Stimulated activated naive CD8-positive, alpha-beta T cell treated with anti-CD3 and anti-CD28 coated beads, Interleukin-15, amount 100 ng/mL, for 72 hours (primary cell): ENCODE results near the gene KLHL33.

Experiments used
- ATAC-seq: fragments of 150-1000 bp; cut with Tn5 transposase; 2 replicates; pipeline ENCODE4 v1.10.0; 2021; ENCODE audit warnings: mild to moderate bottlenecking, moderate library complexity
- DNase-seq, 2 donors: peaks; one replicate each; pipeline ENCODE4 v3.0.0; 2021 to 2022
- H3K27ac Mint-ChIP-seq, 2 donors: one replicate each; pipeline ENCODE4 v1.8.0; 2022; ENCODE audit warnings: mild to moderate bottlenecking in 2 of 2, mixed read lengths in 2 of 2, moderate library complexity in 2 of 2
- H3K27me3 Mint-ChIP-seq: one replicate; pipeline ENCODE4 v1.8.0; 2022; ENCODE audit warnings: mixed read lengths
- H3K4me1 Mint-ChIP-seq: one replicate; pipeline ENCODE4 v1.8.0; 2022; ENCODE audit warnings: mild to moderate bottlenecking, mixed read lengths
- H3K4me3 Mint-ChIP-seq, 2 donors: one replicate each; pipeline ENCODE4 v1.8.0; 2022; ENCODE audit warnings: mild to moderate bottlenecking in 2 of 2, mixed read lengths in 2 of 2, moderate library complexity in 1 of 2
- H3K9me3 Mint-ChIP-seq, 2 donors: one replicate each; pipeline ENCODE4 v1.8.0; 2022; ENCODE audit warnings: mixed read lengths in 2 of 2

Gene KLHL33

GRCh38 chr14:20429801-20430669 is 5.9 kb downstream of the KLHL33 start:
- peak; percentile 48 for ATAC-seq
- peak overlapping the region in 1 of 2 donors; percentile 71 for H3K4me3 Mint-ChIP-seq

GRCh38 chr14:20428802-20429201 is 7.2 kb downstream of the KLHL33 start:
- peak overlapping the region in 1 of 2 donors; percentile 97 for H3K27ac Mint-ChIP-seq
- ATAC-seq (peak; percentile 24), DNase-seq (no peak)
- H3K27me3 Mint-ChIP-seq = no peaks in the 10 kb centered on the region
- peaks cover 36% of the 10 kb centered on the region for H3K4me1 Mint-ChIP-seq
- H3K4me3 Mint-ChIP-seq = peak overlapping the region; percentile 71
- H3K9me3 Mint-ChIP-seq = no peaks in the 10 kb centered on the region

More at GRCh38 chr14:20429801-20430669, 5.9 kb downstream of the KLHL33 start:
- peak; percentile 23 to 40 for DNase-seq
- peak overlapping the region; percentile 76 to 93 for H3K27ac Mint-ChIP-seq
- H3K4me1 Mint-ChIP-seq = peaks cover 36% of the 10 kb centered on the region
- H3K27me3 Mint-ChIP-seq = no peaks in the 10 kb centered on the region
- no peaks in the 10 kb centered on the region for H3K9me3 Mint-ChIP-seq

- ATAC-seq = peak; percentile 49
- H3K4me1 Mint-ChIP-seq = peaks cover 36% of the 10 kb centered on the region
- peak overlapping the region; percentile 71 for H3K4me3 Mint-ChIP-seq
- H3K27ac Mint-ChIP-seq = peak overlapping the region; percentile 88 to 90
- peak; percentile 12 to 24 for DNase-seq
- H3K9me3 Mint-ChIP-seq = no peaks in the 10 kb centered on the region
- no peaks in the 10 kb centered on the region for H3K27me3 Mint-ChIP-seq
These were observed 8.0 kb downstream of the KLHL33 start for GRCh38 chr14:20428010-20428365.

- Mint-ChIP-seq H3K27ac (peak overlapping the region; percentile 88 to 90), H3K27me3 (no peaks in the 10 kb centered on the region), H3K4me3 (peak overlapping the region; percentile 71), H3K4me1 (peaks cover 36% of the 10 kb centered on the region), H3K9me3 (no peaks in the 10 kb centered on the region)
- DNase-seq = no peak
- ATAC-seq = peak; percentile 82
These were observed 8.5 kb downstream of the KLHL33 start for GRCh38 chr14:20427231-20428009.

- peaks cover 29% of the 10 kb centered on the region for H3K4me1 Mint-ChIP-seq
- no peak for ATAC-seq
- no peaks in the 10 kb centered on the region for H3K9me3 Mint-ChIP-seq
- no peaks in the 10 kb centered on the region for H3K27me3 Mint-ChIP-seq
- no peak overlapping the region for H3K27ac Mint-ChIP-seq
- no peak for DNase-seq
- no peak overlapping the region for H3K4me3 Mint-ChIP-seq
These were observed 11.1 kb downstream of the KLHL33 start for GRCh38 chr14:20424851-20425250.

GRCh38 chr14:20422886-20423285 is 13.1 kb downstream of the KLHL33 start:
- no peak for ATAC-seq
- Mint-ChIP-seq H3K9me3 (no peaks in the 10 kb centered on the region), H3K27me3 (no peaks in the 10 kb centered on the region), H3K4me3 (no peak overlapping the region), H3K27ac (no peak overlapping the region), H3K4me1 (peaks cover 9% of the 10 kb centered on the region)
- DNase-seq = no peak

- H3K27ac Mint-ChIP-seq = no peak overlapping the region
- DNase-seq = no peak
- ATAC-seq = no peak
- H3K27me3 Mint-ChIP-seq = no peaks in the 10 kb centered on the region
- H3K4me1 Mint-ChIP-seq = no peaks in the 10 kb centered on the region
- no peaks in the 10 kb centered on the region for H3K9me3 Mint-ChIP-seq
- no peak overlapping the region for H3K4me3 Mint-ChIP-seq
These were observed 14.7 kb downstream of the KLHL33 start for GRCh38 chr14:20421267-20421666.

GRCh38 chr14:20419419-20419818 is 16.5 kb downstream of the KLHL33 start:
- Mint-ChIP-seq H3K27ac (no peak overlapping the region), H3K9me3 (no peaks in the 10 kb centered on the region), H3K27me3 (no peaks in the 10 kb centered on the region), H3K4me1 (peaks cover 12% of the 10 kb centered on the region), H3K4me3 (no peak overlapping the region)
- ATAC-seq (peak; percentile 53), DNase-seq (no peak)

- H3K4me3 Mint-ChIP-seq = no peak overlapping the region
- no peak for ATAC-seq
These were observed 17.5 kb downstream of the KLHL33 start for GRCh38 chr14:20418501-20418909.

GRCh38 chr14:20417250-20418186 is 18.4 kb downstream of the KLHL33 start:
- ATAC-seq (no peak), DNase-seq (no peak)
- Mint-ChIP-seq H3K27me3 (no peaks in the 10 kb centered on the region), H3K9me3 (no peaks in the 10 kb centered on the region), H3K4me1 (peaks cover 19% of the 10 kb centered on the region), H3K4me3 (no peak overlapping the region), H3K27ac (no peak overlapping the region)

More at GRCh38 chr14:20418501-20418909, 17.5 kb downstream of the KLHL33 start:
- H3K27me3 Mint-ChIP-seq = no peaks in the 10 kb centered on the region
- no peak overlapping the region for H3K27ac Mint-ChIP-seq
- DNase-seq = no peak
- H3K4me1 Mint-ChIP-seq = peaks cover 19% of the 10 kb centered on the region
- no peaks in the 10 kb centered on the region for H3K9me3 Mint-ChIP-seq

GRCh38 chr14:20416223-20416622 is 19.7 kb downstream of the KLHL33 start:
- H3K9me3 Mint-ChIP-seq = no peaks in the 10 kb centered on the region
- no peak for DNase-seq
- no peaks in the 10 kb centered on the region for H3K27me3 Mint-ChIP-seq
- peaks cover 28% of the 10 kb centered on the region for H3K4me1 Mint-ChIP-seq
- H3K4me3 Mint-ChIP-seq = peak overlapping the region in 1 of 2 donors; percentile 41
- peak overlapping the region; percentile 4 to 70 for H3K27ac Mint-ChIP-seq
- no peak for ATAC-seq

GRCh38 chr14:20415782-20416206 is 20.2 kb downstream of the KLHL33 start:
- peak; percentile 55 for ATAC-seq
- peak overlapping the region; percentile 4 to 70 for H3K27ac Mint-ChIP-seq

GRCh38 chr14:20413744-20414082 is 22.3 kb downstream of the KLHL33 start:
- peak; percentile 64 for ATAC-seq
- peak overlapping the region; percentile 89 to 98 for H3K27ac Mint-ChIP-seq
- no peaks in the 10 kb centered on the region for H3K27me3 Mint-ChIP-seq
- peak overlapping the region; percentile 91 to 98 for H3K4me3 Mint-ChIP-seq
- no peaks in the 10 kb centered on the region for H3K9me3 Mint-ChIP-seq
- DNase-seq = peak; percentile 25 to 35
- H3K4me1 Mint-ChIP-seq = peaks cover 41% of the 10 kb centered on the region

More at GRCh38 chr14:20415782-20416206, 20.2 kb downstream of the KLHL33 start:
- peaks cover 32% of the 10 kb centered on the region for H3K4me1 Mint-ChIP-seq
- H3K27me3 Mint-ChIP-seq = no peaks in the 10 kb centered on the region
- no peaks in the 10 kb centered on the region for H3K9me3 Mint-ChIP-seq
- peak; percentile 33 for DNase-seq
- peak overlapping the region in 1 of 2 donors; percentile 41 for H3K4me3 Mint-ChIP-seq

GRCh38 chr14:20412876-20413743 is 22.9 kb downstream of the KLHL33 start, which contains the start of gene TEP1:
Gene TEP1 (minus strand): TSS chr14:20413501. CDS start chr14:20408439, 5,062 bp downstream.
- no peaks in the 10 kb centered on the region for H3K27me3 Mint-ChIP-seq
- H3K27ac Mint-ChIP-seq = peak within 1 kb of the TSS; percentile 89 to 98
- H3K9me3 Mint-ChIP-seq = no peaks in the 10 kb centered on the region
- H3K4me3 Mint-ChIP-seq = peak within 1 kb of the TSS; percentile 91 to 98
- ATAC-seq = peak; percentile 87
- H3K4me1 Mint-ChIP-seq = peaks cover 43% of the 10 kb centered on the region
- peak; percentile 68 to 74 for DNase-seq
